LoVo (cell line): ENCODE measurements around the gene EXOSC10.
A peak's percentile ranks its signal among the peaks of the same experiment; 100 is the strongest.

Experiments
- DNase-seq: peaks from one replicate; pipeline ENCODE4 v3.0.0-alpha.2; 2016; ENCODE audit warnings: low spot score

EXOSC10 gene

DNA sequence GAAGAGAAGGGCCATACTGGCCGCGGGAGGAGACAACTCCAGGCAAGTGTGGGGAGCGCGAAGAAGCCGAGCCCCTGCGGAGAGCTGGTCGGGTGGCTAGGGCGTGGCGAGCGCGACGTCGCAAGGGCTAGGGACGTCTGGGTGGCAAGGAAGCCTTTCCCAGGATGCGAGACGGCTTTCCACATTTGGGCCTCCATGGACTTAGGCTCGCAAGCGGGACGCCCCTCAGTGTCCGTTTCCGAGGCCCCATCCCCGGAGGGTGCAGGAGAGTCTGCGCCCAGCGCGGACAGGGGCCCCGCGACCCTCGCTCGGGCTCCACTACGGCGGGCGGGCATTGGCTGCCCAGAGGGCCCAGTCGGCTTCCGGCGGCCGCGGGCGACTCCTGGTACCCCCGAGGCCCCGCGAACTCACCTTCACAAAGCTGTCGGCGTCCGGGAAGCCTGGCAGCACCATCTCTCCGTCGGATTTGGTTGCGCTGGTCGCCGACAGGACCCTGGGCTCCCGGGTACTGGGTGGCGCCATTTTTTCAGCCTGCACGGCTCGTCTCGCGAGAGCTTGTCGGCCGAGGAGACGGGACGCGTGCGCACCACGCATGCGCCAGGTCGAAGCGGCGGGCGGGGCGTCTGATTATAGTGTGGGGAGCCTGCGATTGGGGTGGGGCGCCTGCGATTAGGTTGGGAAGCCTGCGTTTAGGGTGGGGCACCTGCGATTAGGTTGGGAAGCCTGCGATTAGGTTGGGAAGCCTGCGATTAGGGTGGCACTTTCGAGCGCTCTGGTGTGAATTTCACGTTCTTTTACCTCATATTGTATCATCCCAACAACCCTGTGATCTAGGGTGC is at the start of gene EXOSC10:
Gene EXOSC10, minus strand, starts transcription at position 560 of the 839 bp plus-strand sequence. Its CDS starts 38 bp downstream, at position 522.
- peak; percentile 94 for DNase-seq

DNA sequence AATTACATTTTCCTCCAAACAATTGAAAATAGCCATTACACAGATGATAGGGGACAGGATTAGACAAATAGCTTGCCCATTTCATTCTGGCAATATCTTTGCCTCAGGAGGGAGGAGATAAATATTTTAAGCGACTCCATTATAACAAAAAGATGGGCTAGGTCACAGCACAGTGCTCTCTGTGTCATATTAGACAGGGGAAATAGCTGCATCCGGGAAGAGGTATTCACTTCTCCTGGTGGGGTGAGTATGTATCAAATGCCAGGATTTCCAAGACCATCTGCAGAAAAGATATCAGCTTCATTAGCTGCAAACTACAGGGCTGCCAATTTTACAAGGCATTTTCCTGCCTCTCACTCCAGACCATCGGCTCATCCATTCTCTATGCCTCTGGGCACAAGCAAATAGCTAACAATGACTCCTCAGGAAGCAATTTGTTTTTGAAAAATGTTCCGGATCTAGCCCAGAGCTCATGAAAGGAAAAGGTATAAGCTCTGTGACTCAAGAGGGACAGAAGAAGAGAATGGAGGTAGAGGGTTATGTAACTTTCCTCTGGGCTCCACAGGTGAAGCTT is 47.6 kb upstream of the EXOSC10 start:
- DNase-seq: no peak

DNA sequence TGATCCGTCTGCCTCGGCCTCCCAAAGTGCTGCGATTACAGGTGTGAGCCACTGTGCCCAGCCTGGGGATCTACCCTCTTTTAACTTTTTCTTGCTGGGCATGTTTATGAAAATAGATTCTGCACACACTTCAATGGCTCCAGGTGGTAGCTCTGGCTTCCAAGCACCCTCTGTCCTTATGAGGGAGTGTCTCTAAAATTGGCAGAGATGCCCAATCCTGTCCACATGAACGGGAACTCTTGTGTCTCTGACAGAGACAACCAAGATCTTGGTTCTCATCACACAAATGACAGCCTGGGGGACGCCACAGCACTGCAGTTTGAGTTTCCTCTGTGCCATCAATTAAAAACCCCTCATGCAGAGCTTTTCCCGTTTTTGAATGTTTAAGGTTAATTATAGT is 46.1 kb upstream of the EXOSC10 start:
- no peak for DNase-seq

DNA sequence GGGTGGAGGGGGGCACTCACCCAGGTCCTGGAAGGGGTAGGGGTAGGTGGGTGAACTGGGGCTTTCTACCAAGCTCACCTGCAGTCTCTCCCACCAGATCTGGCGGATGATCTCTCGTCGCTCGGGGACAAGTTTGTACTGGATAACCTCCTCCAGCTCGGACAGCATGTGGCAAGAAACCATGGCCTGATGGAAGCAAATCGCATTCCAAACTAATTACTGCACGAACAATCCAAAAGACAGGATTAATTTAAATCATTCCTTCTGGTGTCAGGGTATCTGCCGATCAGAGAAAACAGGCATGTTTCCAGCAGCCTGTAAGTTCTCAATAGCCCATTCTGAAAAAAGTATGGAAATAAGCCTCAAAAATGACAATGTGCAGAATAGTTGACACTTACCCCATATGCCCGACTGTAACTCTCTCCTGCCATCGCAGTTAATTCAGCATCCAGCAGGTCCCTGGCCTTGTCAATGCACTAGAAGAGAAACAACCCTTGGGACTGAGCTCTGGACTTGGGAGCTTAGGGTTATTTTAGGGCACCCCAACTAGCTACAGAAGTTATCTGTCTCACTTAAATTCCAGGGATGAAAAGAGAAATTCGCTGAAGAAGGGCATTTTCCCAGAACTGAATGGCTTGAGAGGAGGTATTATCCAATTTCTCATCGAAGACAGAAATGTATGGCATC is 45.0 kb upstream of the EXOSC10 start:
- DNase-seq: no peak

DNA sequence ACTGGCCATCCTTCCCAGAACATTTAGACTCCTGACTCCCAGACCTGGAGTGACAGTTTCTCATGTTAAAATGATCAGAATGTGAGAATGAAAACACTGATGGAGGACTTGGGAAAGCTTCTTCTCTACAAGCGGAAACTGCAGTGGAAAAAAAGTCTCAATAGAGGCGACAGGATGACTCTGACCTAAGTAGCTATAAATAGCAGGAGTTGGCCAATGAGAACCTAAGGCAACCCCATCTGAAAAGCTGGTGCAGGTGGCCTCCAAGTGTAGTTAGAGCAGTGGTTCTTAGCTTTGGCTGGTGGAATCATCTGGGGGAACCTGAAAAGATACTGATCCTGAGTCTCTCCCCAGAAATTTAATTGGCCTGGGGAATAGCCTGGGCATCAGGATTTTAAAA is 44.2 kb upstream of the EXOSC10 start:
- DNase-seq: no peak

DNA sequence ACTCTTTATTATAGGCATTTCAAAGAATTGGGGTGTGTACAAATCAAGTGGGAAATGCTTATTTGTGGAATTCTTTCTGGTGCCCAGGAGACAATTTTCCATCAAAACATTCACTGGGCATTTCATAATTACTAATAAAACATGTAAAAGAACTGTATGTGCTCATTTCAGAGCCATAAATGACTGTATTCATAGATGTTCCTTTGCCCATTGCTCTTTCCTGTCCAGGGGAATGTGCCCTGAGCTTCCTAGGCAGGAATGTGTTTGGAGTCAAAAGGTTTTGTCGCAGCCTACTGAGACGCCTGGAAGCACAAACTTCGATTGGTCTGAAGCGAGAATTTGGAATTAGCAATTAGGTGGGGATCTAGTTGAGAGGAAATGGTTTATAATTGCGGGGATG is 43.7 kb upstream of the EXOSC10 start:
- DNase-seq: no peak

DNA sequence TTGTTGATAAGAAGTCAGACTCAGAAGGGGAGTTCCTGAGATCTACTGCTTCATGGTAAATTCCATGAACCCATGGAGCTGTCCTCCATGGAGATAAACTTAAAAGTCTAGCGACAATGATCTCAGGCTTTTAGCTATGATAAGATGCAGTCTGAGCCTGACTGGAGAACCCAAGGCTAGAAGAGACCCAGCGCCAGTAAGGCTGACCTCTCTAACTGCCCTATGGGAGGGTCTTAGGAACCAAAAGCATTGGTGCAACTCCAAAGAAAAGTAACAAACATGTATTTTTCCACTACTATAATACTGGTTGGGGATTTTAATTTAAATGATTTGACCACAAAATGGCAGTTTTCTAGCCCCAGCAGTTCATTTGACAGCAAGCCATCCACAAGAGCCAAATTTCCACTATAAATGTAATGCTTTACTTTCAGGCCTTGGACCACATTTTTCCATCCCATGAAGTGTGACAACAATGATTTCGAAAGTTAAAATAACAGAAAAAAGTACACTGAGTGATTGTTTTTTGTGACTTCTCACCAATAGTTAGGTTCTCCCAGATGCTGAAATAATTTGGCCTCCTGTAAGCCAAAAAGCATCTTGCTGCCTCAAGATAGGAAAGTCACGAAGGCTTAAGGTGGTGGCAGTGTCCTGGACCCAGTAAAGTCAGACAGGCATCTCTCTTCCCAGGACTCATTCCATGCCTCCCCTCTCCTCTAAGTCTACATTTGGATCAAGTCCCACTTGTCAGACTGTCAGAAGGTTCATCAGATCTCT is 43.1 kb upstream of the EXOSC10 start:
- no peak for DNase-seq

DNA sequence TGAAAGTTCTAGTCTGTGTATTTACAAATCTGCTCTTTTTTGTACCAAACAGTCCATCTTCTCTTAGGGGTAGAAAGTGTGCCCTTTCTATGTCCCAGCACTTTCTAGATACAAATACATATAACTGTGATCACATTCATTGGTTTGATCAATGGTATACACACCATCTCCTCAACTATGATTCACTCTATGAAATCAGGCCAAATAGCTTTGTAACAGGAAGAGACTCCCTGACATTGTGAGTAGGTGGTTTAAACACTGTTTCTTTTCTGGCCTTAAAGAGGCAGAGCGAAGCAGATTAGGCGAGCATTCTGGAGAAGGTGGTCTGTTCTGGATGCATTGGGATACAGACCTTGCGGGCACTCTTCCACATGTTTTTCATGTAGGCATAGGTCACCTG is 39.3 kb upstream of the EXOSC10 start:
- no peak for DNase-seq

DNA sequence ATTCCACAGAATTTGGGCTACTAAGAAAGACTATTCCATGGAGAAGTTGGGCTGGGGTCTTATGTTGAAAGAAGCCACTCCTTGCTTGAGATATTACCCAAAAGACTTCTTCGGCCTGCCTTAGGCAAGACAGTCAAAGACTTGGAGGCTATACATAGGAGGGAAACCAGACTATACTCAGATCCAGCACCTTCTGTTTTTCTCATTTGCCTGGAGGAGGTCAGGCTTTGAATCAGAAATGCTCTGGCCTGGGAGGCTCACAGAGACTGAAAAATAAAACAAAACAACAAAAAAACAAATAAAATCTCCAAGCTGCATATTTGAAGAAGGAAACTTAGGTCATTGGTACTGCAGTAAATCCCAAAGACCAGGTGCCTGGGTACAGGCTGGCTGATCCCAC is 38.4 kb upstream of the EXOSC10 start:
- DNase-seq: no peak

DNA sequence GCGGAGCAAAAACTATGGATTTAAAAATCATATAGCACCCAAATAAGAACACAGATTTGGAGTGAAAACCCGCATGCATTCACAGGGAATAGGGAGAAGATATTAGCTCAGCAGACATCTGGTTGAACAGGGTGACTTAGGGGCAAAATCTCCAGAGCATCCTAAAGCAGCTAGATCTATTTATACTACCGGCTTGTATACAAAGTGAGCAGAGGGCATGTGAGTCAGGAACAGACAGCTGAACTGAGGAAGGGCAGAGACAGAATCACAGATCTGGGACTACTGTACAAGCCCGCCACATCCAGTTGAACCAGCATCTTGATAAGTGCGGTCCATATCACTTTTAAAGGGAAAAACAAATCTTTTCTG is 35.2 kb upstream of the EXOSC10 start:
- DNase-seq: no peak

DNA sequence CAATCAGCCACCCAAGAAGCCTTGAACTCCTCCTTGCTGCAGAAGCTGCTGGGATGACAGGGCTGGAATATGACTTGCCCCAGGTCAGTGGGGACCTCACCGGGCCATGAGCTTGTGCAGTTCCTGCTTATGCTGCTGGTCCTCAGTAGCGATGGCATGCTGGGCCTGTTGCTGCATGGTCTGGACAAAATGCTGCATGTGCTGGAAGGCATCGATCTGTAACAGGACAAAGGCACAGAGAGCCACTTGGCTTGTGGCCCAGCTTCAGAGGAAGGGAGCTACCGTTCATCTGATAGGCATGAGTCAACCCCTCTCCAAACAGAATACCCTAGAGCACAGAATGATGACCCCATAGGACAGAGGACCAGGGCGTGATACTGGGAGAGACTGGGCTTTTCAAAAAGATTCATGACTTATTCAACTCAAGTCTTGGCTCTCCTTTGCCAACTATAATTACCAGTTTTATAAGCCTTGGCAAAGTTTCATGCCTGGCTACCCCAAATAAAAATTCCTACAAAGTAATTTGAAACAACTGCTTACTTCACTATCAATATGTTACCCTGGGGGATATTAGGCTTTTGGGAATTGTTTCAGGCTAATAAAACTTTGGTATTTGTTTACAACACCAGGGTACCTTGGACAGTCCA is 34.7 kb upstream of the EXOSC10 start:
- no peak for DNase-seq

DNA sequence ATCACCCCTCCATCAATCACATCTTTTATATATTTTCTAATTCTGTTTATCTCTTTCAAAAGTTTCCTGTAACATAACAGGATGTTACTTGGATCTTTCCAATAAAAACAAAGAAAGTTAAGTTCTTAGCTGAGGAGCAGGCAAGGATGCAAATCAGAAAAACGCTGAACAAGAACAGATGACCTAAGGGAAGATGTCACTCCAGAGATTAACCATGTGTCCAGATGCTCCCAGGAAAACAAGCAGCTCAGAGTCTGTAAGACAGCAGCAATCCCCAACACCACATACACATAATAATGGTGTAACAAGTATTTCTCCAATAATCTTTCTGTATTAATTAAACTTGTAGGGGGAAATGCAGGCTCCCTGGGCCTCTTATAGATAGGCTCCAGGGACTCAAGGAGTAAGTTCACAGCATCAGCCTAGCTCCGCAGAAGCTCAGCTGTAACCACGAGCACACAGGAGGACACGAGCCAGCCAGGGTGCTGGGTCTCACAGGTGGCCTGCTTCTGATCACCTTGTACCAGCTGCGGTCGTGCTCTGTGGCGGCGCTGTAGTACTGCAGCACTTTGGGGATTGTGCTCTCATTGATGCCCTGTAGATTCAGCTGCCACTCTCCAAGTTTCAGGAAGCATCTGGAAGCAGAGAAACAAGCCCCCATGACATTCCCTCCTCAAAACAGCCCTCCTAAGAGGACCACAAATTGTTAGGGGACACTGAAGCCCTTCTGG is 33.1 kb upstream of the EXOSC10 start:
- DNase-seq: no peak

DNA sequence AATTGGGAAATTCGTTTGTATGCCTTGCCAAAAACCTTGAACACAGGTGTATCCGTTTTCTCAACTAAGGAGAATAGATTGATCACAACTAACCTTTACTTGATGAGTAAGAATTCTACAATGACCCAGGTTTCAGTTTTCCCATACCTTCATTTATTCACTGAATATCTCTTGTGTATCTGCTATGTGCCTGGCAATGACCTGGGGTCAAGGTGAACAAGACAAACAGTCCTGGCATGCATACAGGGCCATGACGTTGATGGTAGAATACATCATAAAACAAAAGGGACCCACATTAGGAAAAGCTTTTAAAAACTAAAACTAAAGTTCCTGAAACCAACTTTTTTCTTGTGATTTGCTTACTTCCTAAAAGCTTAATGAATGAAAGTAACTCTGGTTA is 32.1 kb upstream of the EXOSC10 start:
- DNase-seq: no peak

DNA sequence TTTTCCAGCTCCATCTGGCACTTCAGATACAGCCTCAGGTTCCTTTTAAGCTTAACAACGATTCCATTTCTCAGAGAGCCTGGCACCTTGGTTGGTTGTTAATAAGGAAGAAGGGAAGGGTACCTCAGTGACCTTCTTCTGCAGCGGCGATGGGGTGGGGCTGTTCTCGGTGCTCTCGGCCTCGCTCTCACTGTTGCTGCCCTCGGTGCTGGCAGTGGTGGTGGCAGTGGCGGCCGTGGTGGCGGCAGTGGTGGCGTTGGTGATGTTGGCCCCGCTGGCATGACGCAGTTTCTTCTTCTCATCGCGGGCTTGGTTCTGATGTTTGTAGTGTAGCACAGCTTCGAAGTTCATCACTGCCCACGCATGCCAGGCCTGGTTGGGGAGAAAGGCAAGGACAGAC is 30.7 kb upstream of the EXOSC10 start:
- no peak for DNase-seq

DNA sequence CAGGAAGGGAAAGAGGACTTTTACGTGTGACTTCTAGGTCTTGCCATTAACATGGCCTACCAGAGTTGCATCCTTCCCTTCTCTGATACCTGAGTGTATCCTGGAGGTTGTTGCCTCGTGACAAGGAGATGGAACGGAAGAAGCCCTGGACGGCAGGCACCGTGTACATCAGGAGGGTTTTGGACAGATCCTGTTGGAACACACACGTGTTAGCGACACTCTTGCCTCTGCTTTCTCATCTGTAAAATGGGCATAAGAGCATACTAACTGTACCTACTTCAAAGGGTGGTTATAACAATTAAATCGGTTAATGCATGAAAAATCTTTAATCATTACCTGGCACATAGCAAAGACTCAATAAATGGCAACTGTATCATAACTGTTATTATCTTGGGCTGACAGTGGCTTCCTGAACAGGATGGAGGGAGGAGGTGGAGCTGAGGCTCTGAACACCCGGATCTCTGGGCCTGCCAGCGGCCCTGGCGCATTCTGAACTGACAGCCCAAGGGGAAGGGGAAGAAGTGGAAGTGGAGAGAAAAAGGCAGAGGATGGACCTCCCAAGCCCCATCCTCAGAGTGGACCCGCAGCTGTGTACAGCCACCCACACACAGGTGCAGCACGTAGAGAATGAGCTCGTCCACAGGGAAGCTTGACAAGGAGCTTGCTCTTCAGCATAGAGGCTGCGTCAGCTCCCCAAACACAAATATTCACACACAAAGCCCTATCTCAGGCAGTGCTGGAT is 30.2 kb upstream of the EXOSC10 start:
- no peak for DNase-seq

DNA sequence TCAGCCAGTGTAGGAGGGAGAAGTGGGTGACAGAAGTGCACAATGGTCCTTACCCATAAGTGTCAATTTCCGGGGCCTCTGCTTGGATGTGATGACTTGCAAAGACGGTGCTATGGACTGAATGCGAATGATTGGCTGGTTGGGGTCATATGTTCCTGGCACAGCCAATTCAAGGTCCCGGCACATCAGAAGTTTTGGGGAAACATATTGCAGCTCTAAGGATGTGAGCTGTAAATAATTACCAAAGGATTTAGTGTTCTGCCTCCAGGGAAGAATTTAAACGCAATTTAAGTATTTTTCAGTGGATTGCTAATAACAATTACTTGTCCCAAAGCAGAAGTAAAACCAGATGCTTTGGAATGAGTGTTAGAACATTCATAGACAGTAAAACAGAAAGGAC is 26.9 kb upstream of the EXOSC10 start:
- DNase-seq: no peak

DNA sequence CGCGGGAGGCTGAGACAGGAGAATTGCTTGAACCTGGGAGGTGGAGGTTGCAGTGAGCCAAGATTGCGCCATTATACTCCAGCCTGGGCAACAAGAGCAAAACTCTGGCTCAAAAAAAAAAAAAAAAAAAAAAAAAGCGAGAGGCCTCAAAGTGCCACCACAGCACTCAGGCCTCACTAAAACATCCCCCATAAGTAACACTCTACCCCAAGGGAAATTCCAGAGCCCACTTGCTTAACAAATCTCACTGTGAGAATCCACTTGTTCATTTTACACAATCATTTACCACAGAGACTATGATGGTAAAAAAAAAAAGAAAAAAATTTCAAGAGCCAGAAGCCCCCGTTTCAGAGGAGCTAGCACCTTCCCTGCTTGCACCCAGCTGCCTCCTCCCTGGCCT is 26.3 kb upstream of the EXOSC10 start:
- no peak for DNase-seq

DNA sequence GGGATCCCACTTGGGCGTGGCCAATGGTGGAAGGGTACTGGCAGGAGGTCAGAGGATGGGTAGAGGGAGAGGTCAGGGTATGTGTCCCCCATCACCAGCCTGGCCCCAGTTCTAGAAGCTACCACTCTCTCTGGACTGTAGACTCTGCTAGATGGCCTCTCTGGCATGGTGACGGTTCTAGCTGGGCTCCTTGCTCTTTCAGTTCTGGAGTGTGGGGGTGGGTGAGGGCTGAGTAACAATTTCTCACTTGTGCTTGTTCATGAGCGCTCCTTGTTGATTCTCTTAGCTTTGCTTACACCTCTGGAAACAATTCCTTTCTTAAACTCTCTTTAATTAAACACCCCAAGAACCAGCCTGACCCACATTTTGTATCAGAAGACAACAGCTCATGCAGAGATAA is 25.3 kb upstream of the EXOSC10 start:
- DNase-seq: no peak

DNA sequence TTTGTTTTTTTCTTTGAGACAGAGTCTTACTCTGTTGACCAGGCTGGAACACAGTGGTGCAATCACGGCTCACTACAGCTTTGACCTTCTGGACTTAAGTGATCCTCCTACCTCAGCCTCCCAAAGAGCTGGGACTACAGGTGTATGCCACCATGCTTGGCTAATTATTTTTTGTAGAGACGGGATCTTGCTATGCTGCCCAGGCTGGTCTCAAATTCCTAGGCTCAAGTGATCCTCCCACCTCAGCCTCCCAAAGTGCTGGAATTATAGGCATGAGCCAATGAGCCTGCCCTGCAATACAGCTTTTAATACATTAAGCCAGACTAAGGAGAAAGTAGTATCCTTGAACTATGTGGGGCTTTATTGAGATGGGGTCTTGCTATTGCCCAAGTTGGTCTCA is 16.6 kb upstream of the EXOSC10 start:
- DNase-seq: no peak

DNA sequence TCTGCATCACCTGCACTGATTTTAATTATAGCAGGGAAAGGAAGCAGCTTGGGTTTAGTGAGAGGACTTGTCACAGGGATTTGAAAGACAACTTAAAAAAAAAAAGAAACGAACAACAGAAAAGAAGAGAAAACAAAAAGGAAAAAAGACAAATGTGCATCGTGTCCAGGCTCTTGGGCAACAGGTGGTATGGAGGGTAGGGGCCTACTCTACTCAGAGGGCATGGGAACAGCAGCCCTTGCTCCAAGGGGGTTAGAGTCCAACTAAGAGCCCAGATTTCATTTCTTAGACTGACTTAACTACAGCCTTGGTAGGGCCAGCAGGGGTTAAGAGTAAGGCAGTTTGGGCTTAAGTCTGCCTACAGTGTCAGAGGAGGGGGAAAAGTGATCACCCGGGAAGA is 15.3 kb upstream of the EXOSC10 start:
- no peak for DNase-seq
